WTC11 (cell line): ENCODE measurements around the gene TPM3. TPM values are rescaled to one million over a fixed set of nuclear protein-coding genes. Genes with fewer than 3 reads are reported as not detected.
A peak's percentile ranks its signal among the peaks of the same experiment; 100 is the strongest.

Source experiments
- ATAC-seq: fragments of 200-7000 bp; cut with Tn5 transposase; 2 replicates; pipeline ENCODE4 v1.10.0; 2021; ENCODE audit warnings: mild to moderate bottlenecking, moderate library complexity
- CTCF ChIA-PET: fragments of 300-600 bp; sonication (Branson Sonifier 250); formaldehyde crosslinking; loops from one replicate; lab custom pipeline; 2021; ENCODE audit warnings: antibody characterized with exemption; lab: Charles Lee
- POLR2A ChIA-PET: fragments of 350-600 bp; sonication (Branson Sonifier 250); formaldehyde crosslinking; loops from one replicate; lab custom pipeline; 2021; ENCODE audit warnings: antibody characterized with exemption; lab: Charles Lee
- DNase-seq: peaks from one replicate; pipeline ENCODE4 v3.0.0; 2021; ENCODE audit warnings: low spot score
- H3K27ac Mint-ChIP-seq: 2 replicates; pipeline ENCODE4 v1.8.0; 2021; ENCODE audit warnings: mixed read lengths
- H3K27me3 Mint-ChIP-seq: 2 replicates; pipeline ENCODE4 v1.8.0; 2021; ENCODE audit warnings: low read depth, mild to moderate bottlenecking, moderate library complexity, mixed read lengths
- H3K36me3 Mint-ChIP-seq: 2 replicates; pipeline ENCODE4 v1.8.0; 2021; ENCODE audit warnings: mixed read lengths
- H3K4me1 Mint-ChIP-seq: 2 replicates; pipeline ENCODE4 v1.8.0; 2022; ENCODE audit warnings: mixed read lengths
- H3K4me3 Mint-ChIP-seq: 2 replicates; pipeline ENCODE4 v1.8.0; 2021; ENCODE audit warnings: mild to moderate bottlenecking, moderate library complexity, mixed read lengths
- H3K9me3 Mint-ChIP-seq: 2 replicates; pipeline ENCODE4 v1.8.0; 2021; ENCODE audit warnings: mixed read lengths
- ETV6 ChIP-seq: sonication (generic); formaldehyde crosslinking; IDR thresholded peaks from 2 replicates; pipeline ENCODE4 v1.8.1; 2022; ENCODE audit warnings: mild to moderate bottlenecking, missing genetic modification reagents
- GABPB1 ChIP-seq: sonication (generic); formaldehyde crosslinking; IDR thresholded peaks from 2 replicates; pipeline ENCODE4 v1.8.1; 2023; ENCODE audit warnings: mild to moderate bottlenecking, missing genetic modification reagents
- GRHL2 ChIP-seq: fragments of 250-450 bp; sonication (Bioruptor Pico); IDR thresholded peaks from 2 replicates; pipeline ENCODE4 v1.8.0; 2022; ENCODE audit warnings: mild to moderate bottlenecking, moderate library complexity; ENCODE audit not compliant: insufficient replicate concordance, severe bottlenecking
- HMGA2 ChIP-seq: fragments of 250-450 bp; sonication (Bioruptor Pico); IDR thresholded peaks from 2 replicates; pipeline ENCODE4 v1.4.0; 2021; ENCODE audit warnings: mild to moderate bottlenecking, moderate library complexity
- JUN ChIP-seq: sonication (generic); formaldehyde crosslinking; IDR thresholded peaks from 2 replicates; pipeline ENCODE4 v1.8.0; 2023; ENCODE audit warnings: mild to moderate bottlenecking, missing genetic modification reagents
- MXD4 ChIP-seq: fragments of 250-450 bp; sonication (Bioruptor Pico); IDR thresholded peaks from 2 replicates; pipeline ENCODE4 v1.8.0; 2021; ENCODE audit warnings: mild to moderate bottlenecking, moderate library complexity, borderline replicate concordance
- MYBL2 ChIP-seq: sonication (generic); formaldehyde crosslinking; IDR thresholded peaks from 2 replicates; pipeline ENCODE4 v1.8.1; 2023; ENCODE audit warnings: mild to moderate bottlenecking, moderate library complexity, missing genetic modification reagents
- SMAD3 ChIP-seq: sonication (generic); formaldehyde crosslinking; IDR thresholded peaks from 2 replicates; pipeline ENCODE4 v1.8.0; 2022; ENCODE audit warnings: missing genetic modification reagents, mild to moderate bottlenecking, borderline replicate concordance
- SOX15 ChIP-seq: fragments of 250-450 bp; sonication (Bioruptor Pico); IDR thresholded peaks from 2 replicates; pipeline ENCODE4 v1.9.0; 2021; ENCODE audit warnings: mild to moderate bottlenecking
- TEAD4 ChIP-seq: sonication (generic); formaldehyde crosslinking; IDR thresholded peaks from 2 replicates; pipeline ENCODE4 v1.8.0; 2022; ENCODE audit warnings: mild to moderate bottlenecking, missing genetic modification reagents
- TP53 ChIP-seq: sonication (generic); formaldehyde crosslinking; IDR thresholded peaks from 2 replicates; pipeline ENCODE4 v1.8.1; 2023; ENCODE audit warnings: mild to moderate bottlenecking, missing genetic modification reagents
- ZNF121 ChIP-seq: sonication (generic); formaldehyde crosslinking; IDR thresholded peaks from 2 replicates; pipeline ENCODE4 v1.8.0; 2023; ENCODE audit warnings: missing genetic modification reagents
- total RNA-seq: library from RNA; stranded (reverse); gene quantifications from 3 replicates; pipeline ENCODE4 v1.2.3, GENCODE V29; 2021
- TF ChIP-seq, protein P1 (sequence below): fragments of 250-450 bp; sonication (Bioruptor Pico); IDR thresholded peaks from 2 replicates; pipeline ENCODE4 v1.9.0; 2021; ENCODE audit warnings: mild to moderate bottlenecking
- TF ChIP-seq, protein P2 (sequence below): sonication (generic); formaldehyde crosslinking; IDR thresholded peaks from 2 replicates; pipeline ENCODE4 v1.8.1; 2023; ENCODE audit warnings: mild to moderate bottlenecking, missing genetic modification reagents
- TF ChIP-seq, protein P3 (sequence below): fragments of 250-450 bp; sonication (Bioruptor Pico); IDR thresholded peaks from 2 replicates; pipeline ENCODE4 v1.9.0; 2021; ENCODE audit warnings: mild to moderate bottlenecking
- TF ChIP-seq, protein P4 (sequence below): sonication (generic); formaldehyde crosslinking; IDR thresholded peaks from 2 replicates; pipeline ENCODE4 v1.8.1; 2023; ENCODE audit warnings: mild to moderate bottlenecking, missing genetic modification reagents, borderline replicate concordance
- TF ChIP-seq, protein P5 (sequence below): fragments of 200-600 bp; IDR thresholded peaks from 2 replicates; pipeline ENCODE4 v1.8.0; 2022; ENCODE audit warnings: antibody characterized with exemption
- TF ChIP-seq, protein P6 (sequence below): sonication (generic); formaldehyde crosslinking; IDR thresholded peaks from 2 replicates; pipeline ENCODE4 v1.8.0; 2022; ENCODE audit warnings: mild to moderate bottlenecking, missing genetic modification reagents
- TF ChIP-seq, protein P7 (sequence below): sonication (generic); formaldehyde crosslinking; IDR thresholded peaks from 2 replicates; pipeline ENCODE4 v1.8.1; 2023; ENCODE audit warnings: mild to moderate bottlenecking, moderate library complexity, missing genetic modification reagents

TPM3 gene
- total RNA-seq, 1 experiment from 2014 or later, result 614 TPM

DNA sequence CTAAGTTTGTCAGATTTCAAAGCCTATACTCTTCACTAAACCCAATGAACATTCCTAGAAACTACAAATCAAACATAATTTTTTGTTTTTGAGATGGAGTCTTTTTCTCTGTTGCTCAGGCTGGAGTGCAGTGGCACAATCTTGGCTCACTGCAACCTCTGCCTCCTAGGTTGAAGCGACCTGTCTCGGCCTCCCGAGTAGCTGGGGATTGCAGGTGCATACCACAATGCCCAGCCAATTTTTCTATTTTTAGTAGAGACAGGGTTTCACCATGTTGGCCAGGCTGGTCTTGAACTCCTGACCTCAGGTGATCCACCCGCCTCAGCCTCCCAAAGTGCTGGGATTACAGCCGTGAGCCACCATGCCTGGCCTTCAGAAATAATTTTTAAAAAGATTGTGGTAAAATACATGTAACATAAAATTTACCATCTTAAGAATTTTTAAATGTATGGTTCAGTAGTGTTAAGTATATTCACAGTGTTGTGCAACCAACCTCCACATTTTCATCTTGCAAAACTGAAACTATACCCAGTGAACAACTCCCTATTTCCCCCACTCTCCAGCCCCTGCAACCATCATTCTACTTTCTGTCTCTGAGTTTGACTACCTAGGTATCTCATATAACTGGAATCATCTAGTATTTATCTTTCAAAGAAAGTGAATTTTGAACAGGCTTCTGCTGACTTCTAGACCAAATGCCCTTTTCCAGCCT is 16.9 kb upstream of the TPM3 start:
- no peak overlapping the region for H3K4me3 Mint-ChIP-seq
- ChIA-PET CTCF (interaction anchor here (1.9 kb wide), 1 partner anchor 9 kb away, joined by 5 read pairs; no protein-coding TSS in a partner anchor), POLR2A (no interaction called here)
- no peak overlapping the region for H3K27ac Mint-ChIP-seq
- no peaks in the 10 kb centered on the region for H3K27me3 Mint-ChIP-seq
- ATAC-seq, result no peak
- H3K4me1 Mint-ChIP-seq, result no peaks in the 10 kb centered on the region
- H3K9me3 Mint-ChIP-seq, result no peaks in the 10 kb centered on the region
- TF ChIP-seq MXD4 (CRISPR knock-in tag) (no peak), TEAD4 (CRISPR knock-in tag) (no peak), GRHL2 (CRISPR knock-in tag) (no peak), JUN (CRISPR knock-in tag) (no peak), SOX15 (no peak), HMGA2 (CRISPR knock-in tag) (no peak), SMAD3 (CRISPR knock-in tag) (no peak), TP53 (CRISPR knock-in tag) (no peak), ETV6 (CRISPR knock-in tag) (no peak)
- TF ChIP-seq, protein P1, sequence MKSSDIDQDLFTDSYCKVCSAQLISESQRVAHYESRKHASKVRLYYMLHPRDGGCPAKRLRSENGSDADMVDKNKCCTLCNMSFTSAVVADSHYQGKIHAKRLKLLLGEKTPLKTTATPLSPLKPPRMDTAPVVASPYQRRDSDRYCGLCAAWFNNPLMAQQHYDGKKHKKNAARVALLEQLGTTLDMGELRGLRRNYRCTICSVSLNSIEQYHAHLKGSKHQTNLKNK (CRISPR knock-in tag), result no peak
- TF ChIP-seq, protein P2, sequence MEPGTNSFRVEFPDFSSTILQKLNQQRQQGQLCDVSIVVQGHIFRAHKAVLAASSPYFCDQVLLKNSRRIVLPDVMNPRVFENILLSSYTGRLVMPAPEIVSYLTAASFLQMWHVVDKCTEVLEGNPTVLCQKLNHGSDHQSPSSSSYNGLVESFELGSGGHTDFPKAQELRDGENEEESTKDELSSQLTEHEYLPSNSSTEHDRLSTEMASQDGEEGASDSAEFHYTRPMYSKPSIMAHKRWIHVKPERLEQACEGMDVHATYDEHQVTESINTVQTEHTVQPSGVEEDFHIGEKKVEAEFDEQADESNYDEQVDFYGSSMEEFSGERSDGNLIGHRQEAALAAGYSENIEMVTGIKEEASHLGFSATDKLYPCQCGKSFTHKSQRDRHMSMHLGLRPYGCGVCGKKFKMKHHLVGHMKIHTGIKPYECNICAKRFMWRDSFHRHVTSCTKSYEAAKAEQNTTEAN (CRISPR knock-in tag), result no peak
- peaks cover 62% of the 10 kb centered on the region for H3K36me3 Mint-ChIP-seq
- DNase-seq, result no peak

DNA sequence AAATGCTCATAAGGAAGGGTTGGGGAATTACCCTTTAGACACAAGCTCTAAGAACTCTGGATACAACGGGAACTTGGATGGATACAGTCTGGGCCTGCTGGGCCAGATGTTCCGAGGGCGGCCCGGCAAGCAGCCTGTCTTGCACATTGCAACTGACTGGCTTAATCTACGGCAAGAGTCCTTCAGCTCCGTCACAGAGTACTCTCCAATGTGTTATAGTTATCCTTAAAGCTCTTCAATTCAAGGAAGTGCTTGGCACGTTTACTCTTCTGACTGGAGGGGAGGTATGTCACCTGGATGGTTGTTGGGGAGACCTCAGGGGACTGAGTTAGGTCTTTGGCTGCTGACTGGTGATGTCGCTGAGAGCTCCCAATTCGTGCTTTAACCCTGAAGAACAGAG is 15.4 kb upstream of the TPM3 start:
- POLR2A ChIA-PET, result no interaction called here
- no peak for ATAC-seq
- Mint-ChIP-seq H3K27me3 (no peaks in the 10 kb centered on the region), H3K36me3 (peaks cover 47% of the 10 kb centered on the region), H3K9me3 (no peaks in the 10 kb centered on the region), H3K27ac (no peak overlapping the region), H3K4me1 (no peaks in the 10 kb centered on the region), H3K4me3 (no peak overlapping the region)
- no peak for DNase-seq
- CTCF ChIA-PET, result interaction anchor here (1.2 to 1.3 kb wide), 2 partner anchors 8 to 128 kb away, joined by 4 to 5 read pairs; no protein-coding TSS in a partner anchor
- TF ChIP-seq MYBL2, result no peak

DNA sequence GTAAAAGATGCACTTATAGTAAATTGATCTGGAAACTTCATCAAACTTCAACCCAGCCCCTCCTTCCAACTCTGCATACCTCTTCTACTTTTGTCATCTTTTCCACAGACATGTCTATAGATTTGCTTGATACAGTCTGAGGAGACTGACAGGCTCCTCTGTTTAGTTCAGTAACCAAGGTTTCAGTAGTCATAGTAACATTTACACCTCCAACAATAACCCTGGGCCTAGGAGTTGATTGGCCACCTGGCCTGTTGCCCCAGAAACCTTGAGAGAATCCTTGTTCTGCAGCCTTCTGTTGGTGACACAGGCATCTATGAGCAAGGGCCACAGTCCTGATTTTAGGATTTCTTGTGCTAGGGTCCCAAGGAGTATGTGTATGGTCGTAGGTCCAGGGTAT is 14.3 kb upstream of the TPM3 start, which contains the start of gene CFAP141:
TSS of gene CFAP141 (minus strand) at position 138 of the 400 bp plus-strand sequence. CDS start at position 112, 26 bp downstream.
- no peak for ATAC-seq
- H3K4me1 Mint-ChIP-seq, result no peaks in the 10 kb centered on the region
- POLR2A ChIA-PET, result no interaction called here
- DNase-seq, result no peak
- H3K27me3 Mint-ChIP-seq, result no peaks in the 10 kb centered on the region
- peaks cover 38% of the 10 kb centered on the region for H3K36me3 Mint-ChIP-seq
- peak within 1 kb of the TSS; percentile 66 for H3K27ac Mint-ChIP-seq
- CTCF ChIA-PET, result no interaction called here
- no peak within 1 kb of the TSS for H3K4me3 Mint-ChIP-seq
- no peaks in the 10 kb centered on the region for H3K9me3 Mint-ChIP-seq
- TF ChIP-seq, protein P3, sequence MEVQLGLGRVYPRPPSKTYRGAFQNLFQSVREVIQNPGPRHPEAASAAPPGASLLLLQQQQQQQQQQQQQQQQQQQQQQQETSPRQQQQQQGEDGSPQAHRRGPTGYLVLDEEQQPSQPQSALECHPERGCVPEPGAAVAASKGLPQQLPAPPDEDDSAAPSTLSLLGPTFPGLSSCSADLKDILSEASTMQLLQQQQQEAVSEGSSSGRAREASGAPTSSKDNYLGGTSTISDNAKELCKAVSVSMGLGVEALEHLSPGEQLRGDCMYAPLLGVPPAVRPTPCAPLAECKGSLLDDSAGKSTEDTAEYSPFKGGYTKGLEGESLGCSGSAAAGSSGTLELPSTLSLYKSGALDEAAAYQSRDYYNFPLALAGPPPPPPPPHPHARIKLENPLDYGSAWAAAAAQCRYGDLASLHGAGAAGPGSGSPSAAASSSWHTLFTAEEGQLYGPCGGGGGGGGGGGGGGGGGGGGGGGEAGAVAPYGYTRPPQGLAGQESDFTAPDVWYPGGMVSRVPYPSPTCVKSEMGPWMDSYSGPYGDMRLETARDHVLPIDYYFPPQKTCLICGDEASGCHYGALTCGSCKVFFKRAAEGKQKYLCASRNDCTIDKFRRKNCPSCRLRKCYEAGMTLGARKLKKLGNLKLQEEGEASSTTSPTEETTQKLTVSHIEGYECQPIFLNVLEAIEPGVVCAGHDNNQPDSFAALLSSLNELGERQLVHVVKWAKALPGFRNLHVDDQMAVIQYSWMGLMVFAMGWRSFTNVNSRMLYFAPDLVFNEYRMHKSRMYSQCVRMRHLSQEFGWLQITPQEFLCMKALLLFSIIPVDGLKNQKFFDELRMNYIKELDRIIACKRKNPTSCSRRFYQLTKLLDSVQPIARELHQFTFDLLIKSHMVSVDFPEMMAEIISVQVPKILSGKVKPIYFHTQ, result no peak
- TF ChIP-seq, protein P4, sequence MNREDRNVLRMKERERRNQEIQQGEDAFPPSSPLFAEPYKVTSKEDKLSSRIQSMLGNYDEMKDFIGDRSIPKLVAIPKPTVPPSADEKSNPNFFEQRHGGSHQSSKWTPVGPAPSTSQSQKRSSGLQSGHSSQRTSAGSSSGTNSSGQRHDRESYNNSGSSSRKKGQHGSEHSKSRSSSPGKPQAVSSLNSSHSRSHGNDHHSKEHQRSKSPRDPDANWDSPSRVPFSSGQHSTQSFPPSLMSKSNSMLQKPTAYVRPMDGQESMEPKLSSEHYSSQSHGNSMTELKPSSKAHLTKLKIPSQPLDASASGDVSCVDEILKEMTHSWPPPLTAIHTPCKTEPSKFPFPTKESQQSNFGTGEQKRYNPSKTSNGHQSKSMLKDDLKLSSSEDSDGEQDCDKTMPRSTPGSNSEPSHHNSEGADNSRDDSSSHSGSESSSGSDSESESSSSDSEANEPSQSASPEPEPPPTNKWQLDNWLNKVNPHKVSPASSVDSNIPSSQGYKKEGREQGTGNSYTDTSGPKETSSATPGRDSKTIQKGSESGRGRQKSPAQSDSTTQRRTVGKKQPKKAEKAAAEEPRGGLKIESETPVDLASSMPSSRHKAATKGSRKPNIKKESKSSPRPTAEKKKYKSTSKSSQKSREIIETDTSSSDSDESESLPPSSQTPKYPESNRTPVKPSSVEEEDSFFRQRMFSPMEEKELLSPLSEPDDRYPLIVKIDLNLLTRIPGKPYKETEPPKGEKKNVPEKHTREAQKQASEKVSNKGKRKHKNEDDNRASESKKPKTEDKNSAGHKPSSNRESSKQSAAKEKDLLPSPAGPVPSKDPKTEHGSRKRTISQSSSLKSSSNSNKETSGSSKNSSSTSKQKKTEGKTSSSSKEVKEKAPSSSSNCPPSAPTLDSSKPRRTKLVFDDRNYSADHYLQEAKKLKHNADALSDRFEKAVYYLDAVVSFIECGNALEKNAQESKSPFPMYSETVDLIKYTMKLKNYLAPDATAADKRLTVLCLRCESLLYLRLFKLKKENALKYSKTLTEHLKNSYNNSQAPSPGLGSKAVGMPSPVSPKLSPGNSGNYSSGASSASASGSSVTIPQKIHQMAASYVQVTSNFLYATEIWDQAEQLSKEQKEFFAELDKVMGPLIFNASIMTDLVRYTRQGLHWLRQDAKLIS (CRISPR knock-in tag), result no peak
- TF ChIP-seq, protein P5, sequence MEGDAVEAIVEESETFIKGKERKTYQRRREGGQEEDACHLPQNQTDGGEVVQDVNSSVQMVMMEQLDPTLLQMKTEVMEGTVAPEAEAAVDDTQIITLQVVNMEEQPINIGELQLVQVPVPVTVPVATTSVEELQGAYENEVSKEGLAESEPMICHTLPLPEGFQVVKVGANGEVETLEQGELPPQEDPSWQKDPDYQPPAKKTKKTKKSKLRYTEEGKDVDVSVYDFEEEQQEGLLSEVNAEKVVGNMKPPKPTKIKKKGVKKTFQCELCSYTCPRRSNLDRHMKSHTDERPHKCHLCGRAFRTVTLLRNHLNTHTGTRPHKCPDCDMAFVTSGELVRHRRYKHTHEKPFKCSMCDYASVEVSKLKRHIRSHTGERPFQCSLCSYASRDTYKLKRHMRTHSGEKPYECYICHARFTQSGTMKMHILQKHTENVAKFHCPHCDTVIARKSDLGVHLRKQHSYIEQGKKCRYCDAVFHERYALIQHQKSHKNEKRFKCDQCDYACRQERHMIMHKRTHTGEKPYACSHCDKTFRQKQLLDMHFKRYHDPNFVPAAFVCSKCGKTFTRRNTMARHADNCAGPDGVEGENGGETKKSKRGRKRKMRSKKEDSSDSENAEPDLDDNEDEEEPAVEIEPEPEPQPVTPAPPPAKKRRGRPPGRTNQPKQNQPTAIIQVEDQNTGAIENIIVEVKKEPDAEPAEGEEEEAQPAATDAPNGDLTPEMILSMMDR, result no peak
- TF ChIP-seq, protein P6, sequence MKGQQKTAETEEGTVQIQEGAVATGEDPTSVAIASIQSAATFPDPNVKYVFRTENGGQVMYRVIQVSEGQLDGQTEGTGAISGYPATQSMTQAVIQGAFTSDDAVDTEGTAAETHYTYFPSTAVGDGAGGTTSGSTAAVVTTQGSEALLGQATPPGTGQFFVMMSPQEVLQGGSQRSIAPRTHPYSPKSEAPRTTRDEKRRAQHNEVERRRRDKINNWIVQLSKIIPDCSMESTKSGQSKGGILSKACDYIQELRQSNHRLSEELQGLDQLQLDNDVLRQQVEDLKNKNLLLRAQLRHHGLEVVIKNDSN (CRISPR knock-in tag), result no peak
- TF ChIP-seq HMGA2 (CRISPR knock-in tag), result no peak
- TF ChIP-seq, protein P7, sequence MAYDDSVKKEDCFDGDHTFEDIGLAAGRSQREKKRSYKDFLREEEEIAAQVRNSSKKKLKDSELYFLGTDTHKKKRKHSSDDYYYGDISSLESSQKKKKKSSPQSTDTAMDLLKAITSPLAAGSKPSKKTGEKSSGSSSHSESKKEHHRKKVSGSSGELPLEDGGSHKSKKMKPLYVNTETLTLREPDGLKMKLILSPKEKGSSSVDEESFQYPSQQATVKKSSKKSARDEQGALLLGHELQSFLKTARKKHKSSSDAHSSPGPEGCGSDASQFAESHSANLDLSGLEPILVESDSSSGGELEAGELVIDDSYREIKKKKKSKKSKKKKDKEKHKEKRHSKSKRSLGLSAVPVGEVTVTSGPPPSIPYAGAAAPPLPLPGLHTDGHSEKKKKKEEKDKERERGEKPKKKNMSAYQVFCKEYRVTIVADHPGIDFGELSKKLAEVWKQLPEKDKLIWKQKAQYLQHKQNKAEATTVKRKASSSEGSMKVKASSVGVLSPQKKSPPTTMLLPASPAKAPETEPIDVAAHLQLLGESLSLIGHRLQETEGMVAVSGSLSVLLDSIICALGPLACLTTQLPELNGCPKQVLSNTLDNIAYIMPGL, result no peak
- TF ChIP-seq GABPB1 (CRISPR knock-in tag), result no peak
- TF ChIP-seq ZNF121 (CRISPR knock-in tag), result no peak
